Activated CD4-positive, alpha-beta T cell treated with anti-CD3 and anti-CD28 coated beads, Interleukin-10, Interleukin-2, amounts not matched to agents 100 ng/mL and 50 ng/mL, durations not matched to agents 16 hours and 8 hours (primary cell): ENCODE data around the gene PRSS12.
"Not testable (repeated sequence)": the region's sequence is repeated elsewhere in the genome, so short reads cannot be mapped to it uniquely, and the experiment has no call there.

Source experiments
- DNase-seq: peaks from one replicate; pipeline ENCODE4 v3.0.0-alpha.2; 2020

Gene PRSS12

GRCh38 chr4:118317691-118318090 lies 35.1 kb downstream of the PRSS12 start:
- DNase-seq = no peak

DNA sequence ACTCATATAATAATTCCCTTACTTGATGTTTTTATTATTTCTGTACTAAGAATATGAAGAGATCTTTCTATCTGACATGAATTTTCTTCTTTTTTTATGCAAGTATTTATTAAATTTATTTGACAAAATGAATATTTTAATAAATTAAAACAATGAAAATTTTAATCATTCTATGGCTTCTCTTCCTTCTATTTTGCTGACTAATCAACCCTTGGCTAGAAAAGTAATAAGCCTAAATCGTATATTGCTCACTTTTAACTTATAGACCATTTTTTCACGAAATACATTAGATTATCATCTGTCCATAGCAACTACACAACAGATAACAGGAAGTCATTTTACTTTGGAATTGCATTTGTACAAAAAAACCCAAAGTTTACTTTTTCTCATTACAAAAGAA lies 38.6 kb downstream of the PRSS12 start:
- no peak for DNase-seq

GRCh38 chr4:118313098-118313497 lies 39.7 kb downstream of the PRSS12 start:
- no peak for DNase-seq

GRCh38 chr4:118308306-118309030 lies 44.3 kb downstream of the PRSS12 start:
- no peak for DNase-seq

DNA sequence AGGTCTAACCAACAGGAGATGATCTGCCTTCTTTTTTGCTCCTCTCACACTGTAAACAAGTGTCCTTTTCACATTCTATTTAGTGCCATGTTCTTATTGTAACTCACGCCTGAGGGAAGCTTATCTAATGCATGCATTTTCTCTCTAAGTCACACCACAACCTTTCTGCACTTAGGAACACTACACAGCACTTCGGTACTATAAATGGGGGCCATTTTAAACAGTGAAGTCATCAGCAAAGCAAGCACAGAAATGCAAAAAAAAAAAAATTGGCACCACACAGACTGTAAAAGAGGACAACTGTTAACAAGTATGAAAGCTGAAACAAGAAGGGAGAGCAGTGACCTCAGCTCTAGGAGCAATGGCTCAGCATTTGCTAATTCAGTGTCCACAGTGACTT lies 45.2 kb downstream of the PRSS12 start:
- DNase-seq = no peak

- DNase-seq = not testable (repeated sequence)
Observed at GRCh38 chr4:118299619-118300018, 53.2 kb downstream of the PRSS12 start.

GRCh38 chr4:118296729-118297128 lies 56.1 kb downstream of the PRSS12 start:
- DNase-seq = no peak

GRCh38 chr4:118290951-118291350 lies 61.9 kb downstream of the PRSS12 start:
- DNase-seq = no peak

DNA sequence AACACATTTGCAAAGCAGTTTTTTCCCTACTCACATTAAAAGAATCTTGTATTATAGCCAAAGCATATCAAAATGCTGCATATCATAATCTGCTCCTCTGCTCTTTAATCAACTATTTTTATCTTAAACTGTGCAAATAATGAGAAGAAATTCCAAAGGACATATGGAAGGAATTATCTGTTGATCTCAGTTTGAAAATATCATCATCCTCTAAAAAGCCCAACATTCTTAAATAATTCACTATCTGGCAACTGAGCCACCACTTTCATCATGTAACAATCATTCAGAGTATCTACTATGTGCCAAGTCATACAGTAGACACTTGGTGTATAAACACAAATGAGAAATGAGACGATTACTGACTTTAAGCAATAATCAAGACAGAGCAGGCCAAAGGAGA lies 63.0 kb downstream of the PRSS12 start:
- no peak for DNase-seq

GRCh38 chr4:118287711-118288451 lies 64.9 kb downstream of the PRSS12 start:
- DNase-seq = no peak

DNA sequence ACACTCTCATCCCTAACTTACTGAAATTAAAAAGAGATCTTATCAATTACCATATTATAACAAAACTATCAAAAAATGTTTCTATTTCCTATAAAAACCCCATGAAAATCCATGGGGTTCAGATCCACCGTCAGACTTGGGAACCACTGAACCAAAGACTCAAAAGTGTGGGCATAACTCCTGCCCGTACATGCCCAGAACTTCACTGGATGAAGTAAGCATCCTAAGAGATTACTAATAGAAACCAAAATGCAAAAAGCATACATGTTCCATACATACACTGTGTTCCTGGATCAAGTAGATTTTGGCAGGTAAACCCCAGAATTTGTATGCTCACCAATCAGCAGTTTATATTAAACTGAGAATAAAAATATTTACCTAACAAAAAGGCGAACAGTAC lies 66.1 kb downstream of the PRSS12 start:
- DNase-seq = no peak

DNA sequence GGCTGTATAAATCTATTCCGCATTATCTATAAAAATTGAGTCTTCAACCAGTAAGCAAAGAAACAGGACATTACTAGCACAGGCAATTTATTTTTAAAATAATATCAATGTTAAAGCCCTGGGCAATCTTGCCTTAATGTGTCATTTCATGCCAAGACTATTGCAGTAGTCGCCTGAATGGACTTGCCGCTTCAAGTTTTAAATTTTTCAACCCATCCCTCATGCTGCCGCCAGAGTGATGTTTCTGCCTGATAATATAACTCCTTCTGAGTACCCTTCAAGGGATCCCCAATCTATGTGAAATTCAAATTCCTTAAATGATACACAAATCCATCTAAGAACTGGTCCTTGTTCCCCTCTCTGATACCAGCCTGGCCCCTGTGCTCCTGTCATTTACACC lies 66.9 kb downstream of the PRSS12 start:
- no peak for DNase-seq

- DNase-seq = no peak
Observed at GRCh38 chr4:118284169-118284568, 68.6 kb downstream of the PRSS12 start.

DNA sequence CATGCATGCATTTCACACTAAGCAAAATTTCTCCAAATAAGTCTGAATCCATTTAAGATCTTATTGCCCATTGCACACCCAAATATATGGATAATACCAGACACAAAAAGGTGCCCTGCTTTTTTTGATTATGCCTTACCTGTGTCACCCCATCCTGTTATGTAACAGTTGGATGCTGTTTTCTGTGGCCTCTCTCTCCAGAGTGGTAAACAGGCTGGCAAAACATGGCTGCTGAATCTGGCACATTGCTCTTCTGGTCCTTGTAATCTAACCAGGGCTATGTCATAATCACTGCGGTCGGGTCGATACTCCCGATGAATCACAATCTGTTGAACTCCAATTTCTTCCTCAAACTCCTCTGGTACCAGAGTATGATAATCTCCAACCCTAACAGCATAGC lies 70.1 kb downstream of the PRSS12 start:
- peak; percentile 49 for DNase-seq

GRCh38 chr4:118281611-118282442 lies 71.0 kb downstream of the PRSS12 start:
- DNase-seq = peak; percentile 31

DNA sequence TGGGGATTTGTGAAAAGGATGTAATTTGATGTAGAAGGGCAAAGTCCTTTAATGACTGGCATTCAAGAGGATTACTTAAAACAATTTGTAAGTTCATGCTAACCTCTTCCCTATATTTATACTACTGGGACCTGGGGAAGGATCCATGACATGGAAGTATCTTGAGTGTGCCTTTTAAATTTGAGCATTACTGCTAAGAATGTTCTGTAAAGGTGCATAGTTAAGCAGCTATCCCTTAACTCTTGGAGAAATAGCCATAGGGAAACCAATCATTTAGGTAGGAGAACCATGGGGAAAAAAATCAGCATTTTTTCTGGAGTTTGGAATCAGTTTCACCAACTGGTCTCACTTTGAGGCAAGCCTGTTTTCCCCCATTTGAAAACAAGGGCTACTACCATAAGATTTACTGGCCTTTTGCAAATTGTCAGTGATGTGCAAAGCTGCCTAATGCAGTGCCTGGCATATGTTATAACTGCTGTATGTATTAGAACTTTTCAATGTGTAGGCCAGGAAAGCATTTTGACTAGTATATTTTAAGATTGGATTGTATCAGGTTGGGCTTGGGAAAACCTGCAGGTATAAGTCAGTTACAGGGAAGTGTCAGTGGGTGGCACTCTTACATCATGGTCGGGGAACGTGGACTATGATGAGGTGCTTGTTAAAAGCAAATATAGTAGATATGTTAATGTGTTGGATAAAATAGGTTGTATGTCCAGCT lies 72.1 kb downstream of the PRSS12 start:
- DNase-seq = peak; percentile 68

DNA sequence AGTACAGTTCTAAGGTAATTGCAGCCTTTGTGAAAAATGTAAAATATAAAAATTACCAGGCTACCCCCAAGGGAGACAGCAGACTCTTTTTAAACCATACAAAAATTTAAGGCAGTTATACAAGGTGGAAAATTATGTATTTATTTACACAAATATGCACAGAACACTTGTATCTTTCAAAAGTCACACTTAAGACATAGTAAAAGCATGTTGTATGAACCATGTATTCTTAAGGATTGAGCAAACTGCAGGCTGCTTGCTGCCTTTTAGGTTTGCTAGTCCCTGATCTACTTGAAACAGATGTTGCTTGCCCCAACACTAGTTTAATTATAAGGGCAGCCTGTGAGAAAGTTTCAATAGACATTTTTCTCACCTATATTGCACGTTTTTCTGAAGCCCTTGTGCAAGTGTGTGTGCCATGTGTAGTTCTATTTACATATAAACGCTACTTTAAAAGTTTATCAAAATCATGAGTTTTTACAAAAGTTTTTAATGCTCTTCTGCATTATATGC lies 72.8 kb downstream of the PRSS12 start:
- no peak for DNase-seq

DNA sequence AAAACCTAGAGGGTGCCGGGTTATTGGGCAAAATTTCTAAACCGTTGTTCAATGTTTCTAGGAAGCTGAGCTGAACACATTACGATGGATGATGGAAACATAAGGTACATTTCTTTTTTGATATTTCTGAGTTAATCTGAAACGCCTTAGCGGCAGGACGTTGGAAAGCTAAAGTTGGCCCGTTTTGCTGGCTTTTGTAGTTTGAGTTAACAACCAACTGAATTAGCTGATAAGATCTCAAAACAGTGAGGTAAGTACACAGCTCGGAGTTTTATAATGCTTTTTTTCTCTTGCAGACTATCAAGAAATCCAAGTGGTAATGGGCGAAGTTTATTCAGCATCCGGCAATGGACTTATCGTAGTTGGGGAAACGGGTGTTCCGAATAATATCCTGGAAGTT lies 73.5 kb downstream of the PRSS12 start:
- peak; percentile 23 for DNase-seq

DNA sequence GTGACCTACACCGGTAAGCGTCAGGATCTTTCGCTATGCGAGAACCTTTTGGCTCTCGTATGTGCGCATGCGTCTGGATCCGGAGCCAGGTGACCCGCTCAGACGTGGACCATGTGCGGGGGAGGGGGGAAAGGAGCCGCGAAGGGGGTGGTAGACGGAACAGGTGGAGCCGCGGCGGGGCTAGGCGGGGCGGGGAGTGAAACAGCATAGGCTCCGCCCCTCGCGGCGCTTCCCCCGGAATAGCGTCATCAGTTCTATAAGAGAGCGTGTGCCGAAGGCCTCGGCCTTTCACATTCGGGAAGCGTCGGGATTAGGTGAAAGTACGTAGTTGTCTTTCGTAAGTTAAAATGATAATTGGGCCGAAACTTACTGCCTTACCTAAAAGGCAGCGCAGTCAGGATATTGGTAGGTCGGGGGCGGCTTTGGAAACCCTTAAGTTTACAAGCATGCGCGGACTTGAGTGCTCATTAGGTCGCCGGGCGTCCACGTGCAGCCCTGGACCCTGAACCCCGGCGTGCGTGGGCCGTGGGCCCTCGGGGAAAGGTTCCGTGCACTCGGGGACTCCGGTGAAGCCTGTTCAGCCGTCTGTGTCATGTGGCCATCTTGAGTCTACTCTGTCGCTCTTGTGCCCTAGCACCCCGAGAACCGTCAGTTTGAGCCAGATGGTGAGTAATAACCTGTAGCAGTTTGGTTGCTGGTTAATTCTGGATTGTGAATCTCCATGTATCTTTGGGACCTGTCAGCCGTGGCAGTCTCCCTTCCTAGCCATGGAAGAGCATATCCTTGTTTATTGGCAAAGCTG lies 74.1 kb downstream of the PRSS12 start:
- DNase-seq = peak; percentile 98

DNA sequence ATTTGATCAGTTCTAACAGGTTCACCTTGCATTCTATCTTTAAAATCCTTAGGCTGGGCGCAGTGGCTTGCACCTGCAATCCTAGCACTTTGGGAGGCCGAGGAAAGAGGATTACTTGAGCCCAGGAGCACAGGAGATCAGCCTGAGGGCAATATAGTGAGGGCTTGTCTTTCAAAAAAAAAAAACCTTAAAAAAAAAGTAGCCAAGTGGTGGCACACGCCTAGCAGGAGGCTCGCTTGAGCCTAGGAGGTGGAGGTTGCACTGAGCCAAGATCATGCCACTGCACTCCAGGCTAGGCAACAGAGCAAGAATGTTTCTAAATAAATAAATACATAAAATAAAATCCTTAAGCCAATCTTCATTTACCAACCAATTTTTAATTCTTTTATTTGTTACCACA lies 75.6 kb downstream of the PRSS12 start:
- DNase-seq = no peak

GRCh38 chr4:118276580-118276979 lies 76.2 kb downstream of the PRSS12 start:
- no peak for DNase-seq

DNA sequence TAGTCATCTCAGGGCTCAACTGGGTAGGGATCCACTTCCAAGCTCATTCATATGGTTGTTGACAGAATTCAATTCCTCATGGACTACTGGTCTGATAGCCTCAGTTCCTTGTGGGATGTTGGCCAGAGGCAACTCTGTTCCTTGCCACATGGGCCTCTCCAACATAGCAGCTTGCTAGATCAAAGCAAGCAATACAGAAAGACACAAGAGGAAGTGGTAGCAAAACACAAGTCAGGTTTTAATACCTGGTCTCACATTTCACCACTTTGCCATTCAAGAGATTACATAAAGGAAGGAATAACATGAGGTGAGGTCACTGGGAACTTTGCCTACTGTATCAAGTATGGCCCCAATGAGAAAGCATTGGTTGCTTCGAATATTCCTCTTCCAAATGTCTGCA lies 79.2 kb downstream of the PRSS12 start:
- no peak for DNase-seq
